H1 (cell line): ENCODE results near the gene RSPH9. TPM values are rescaled to one million over a fixed set of nuclear protein-coding genes. Genes with fewer than 3 reads are reported as not detected.

Experiments
- ASH2L ChIP-seq: fragments of 200-600, 300-600 bp; sonication (generic); IDR thresholded peaks from one replicate; pipeline ENCODE4 v1.7.1; 2017; ENCODE audit warnings: low read length
- CHD1 ChIP-seq: IDR thresholded peaks from 2 replicates; pipeline ENCODE4 v1.6.1; 2012; ENCODE audit warnings: low read depth, low read length, improper control_type of control experiment
- CHD7 ChIP-seq: fragments of 300-600 bp; sonication (generic); IDR thresholded peaks from 2 replicates; pipeline ENCODE4 v1.7.1; 2012; ENCODE audit warnings: low read length, moderate library complexity, mild to moderate bottlenecking, inconsistent platforms; ENCODE audit not compliant: insufficient replicate concordance
- EP300 ChIP-seq, 2 experiments: IDR thresholded peaks; 1 replicate in 1 of 2; 2 replicates in 1 of 2; pipeline ENCODE4 v1.6.1; 2011 to 2012; ENCODE audit warnings: low read depth in 2 of 2, low read length in 2 of 2, mild to moderate bottlenecking in 2 of 2, borderline replicate concordance in 1 of 2, inconsistent platforms in 1 of 2, moderate library complexity in 1 of 2
- GABPA ChIP-seq: IDR thresholded peaks from 2 replicates; pipeline ENCODE4 v1.6.1; 2011; ENCODE audit warnings: mild to moderate bottlenecking, low read length, moderate library complexity, borderline replicate concordance; ENCODE audit not compliant: insufficient read depth
- HDAC6 ChIP-seq: IDR thresholded peaks from one replicate; pipeline ENCODE4 v1.7.1; 2012; ENCODE audit warnings: low read depth, mild to moderate bottlenecking, inconsistent platforms, low read length, moderate library complexity
- RAD21 ChIP-seq, 2 experiments: IDR thresholded peaks in 1 of 2; conservative IDR thresholded peaks in 1 of 2; 2 replicates each; pipeline ENCODE4 v1.6.1; 2011; ENCODE audit warnings: low read depth in 2 of 2, low read length in 2 of 2, improper control_type of control experiment in 1 of 2, inconsistent platforms in 1 of 2, mild to moderate bottlenecking in 1 of 2, moderate library complexity in 1 of 2
- RFX5 ChIP-seq: IDR thresholded peaks from 2 replicates; pipeline ENCODE4 v1.6.1; 2011; ENCODE audit warnings: low read depth, low read length, improper control_type of control experiment, borderline replicate concordance
- SP4 ChIP-seq: IDR thresholded peaks from 2 replicates; pipeline ENCODE4 v1.6.1; 2012; ENCODE audit warnings: low read length, inconsistent platforms
- polyA plus RNA-seq, 7 experiments: library from polyadenylated mRNA; depleted of rRNA in 3 of 7; stranded (reverse) in 5 of 7; unstranded in 2 of 7; fragments of >200 nt in 5 of 7; fragments of 200-250 nt in 2 of 7; gene quantifications; 1 replicate in 5 of 7; 2 replicates in 1 of 7; 4 replicates in 1 of 7; pipeline versions ENCODE4 v1.2.1 to v1.2.3, GENCODE V29; 2011 to 2013; ENCODE audit warnings: missing spikeins in 2 of 7, mixed read lengths in 2 of 7
- total RNA-seq: library from RNA; stranded (reverse); fragmentation: NEBNext Ultra II Directional; extraction: Animal tissue kit (Norgen Biotek cat#: 25700); gene quantifications from 2 replicates; pipeline ENCODE4 v1.2.1, GENCODE V29; 2021
- TF ChIP-seq, protein P1 (sequence below): IDR thresholded peaks from 2 replicates; pipeline ENCODE4 v1.6.1; 2012; ENCODE audit warnings: inconsistent platforms

The RSPH9 gene
- total and polyA plus RNA-seq, 2 of the 8 experiments (the other 6 are each of a cell fraction or from before 2014, with no cell fraction given) = 0.15 to 0.23 TPM

GRCh38 chr6:43720999-43721398 lies 76.2 kb downstream of the RSPH9 start (continued):
- no peak for TF ChIP-seq CHD7
- TF ChIP-seq, protein P1, sequence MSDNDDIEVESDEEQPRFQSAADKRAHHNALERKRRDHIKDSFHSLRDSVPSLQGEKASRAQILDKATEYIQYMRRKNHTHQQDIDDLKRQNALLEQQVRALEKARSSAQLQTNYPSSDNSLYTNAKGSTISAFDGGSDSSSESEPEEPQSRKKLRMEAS = no peak
- TF ChIP-seq RAD21 (IDR thresholded peaks at IDR 0.05 in 1 of 2, conservative IDR thresholded peaks at IDR 0.05 in 1 of 2; ENCODE audit: low read depth in 2 of 2, low read length in 2 of 2) = no peak
- no peak for TF ChIP-seq SP4
- no peak for TF ChIP-seq ASH2L
- TF ChIP-seq RFX5 = no peak
- no peak for TF ChIP-seq GABPA
- TF ChIP-seq HDAC6 = no peak
- TF ChIP-seq CHD1 = no peak
- no peak for TF ChIP-seq EP300 (IDR thresholded peaks at IDR 0.05; ENCODE audit: borderline replicate concordance in 1 of 2, low read depth in 2 of 2, low read length in 2 of 2)
